IMR-90 (cell line): ENCODE measurements around the gene PTPRN2. TPM values are rescaled to one million over a fixed set of nuclear protein-coding genes. Genes with fewer than 3 reads are reported as not detected.

Experiments
- ATAC-seq: fragments of 200-7000 bp; cut with Tn5 transposase; 2 replicates; pipeline ENCODE4 v1.9.1; 2020; ENCODE audit warnings: low read depth, mild to moderate bottlenecking, moderate library complexity
- BruUV-seq: library from RNA; stranded (reverse); fragments of 400-500 nt; replicated peaks from 2 replicates; lab custom pipeline; 2021; lab: Mats Ljungman, UMichigan
- CTCF ChIA-PET: fragments of 300-600 bp; formaldehyde crosslinking; extraction: SDS; loops from one replicate; lab custom pipeline; 2021; ENCODE audit warnings: antibody characterized with exemption; lab: Yijun Ruan, JAX
- POLR2A ChIA-PET: fragments of 300-600 bp; sonication (Branson Sonifier 250); formaldehyde crosslinking; loops from one replicate; lab custom pipeline; 2022; ENCODE audit warnings: antibody characterized with exemption; ENCODE audit not compliant: unreplicated experiment; lab: Charles Lee
- DNase-seq: peaks from one replicate; pipeline ENCODE4 v3.0.0; 2013
- H2AFZ ChIP-seq: replicated peaks from 2 replicates; pipeline ENCODE3; 2013; ENCODE audit warnings: low read length, mild to moderate bottlenecking; ENCODE audit not compliant: poor library complexity
- H2AK5ac ChIP-seq: 2 replicates; pipeline ENCODE4 v1.6.1; 2013; ENCODE audit warnings: low read depth, low read length, inconsistent platforms
- H2AK9ac ChIP-seq: replicated peaks from 2 replicates; pipeline ENCODE3; 2013; ENCODE audit warnings: mild to moderate bottlenecking, low read depth, low read length, moderate library complexity; ENCODE audit not compliant: poor library complexity
- H2BK120ac ChIP-seq: 2 replicates; pipeline ENCODE4 v1.6.1; 2013; ENCODE audit warnings: low read depth, low read length, inconsistent platforms
- H2BK15ac ChIP-seq: 3 replicates; pipeline ENCODE4 v1.6.1; 2013; ENCODE audit warnings: low read depth, low read length, inconsistent platforms
- H2BK20ac ChIP-seq: 2 replicates; pipeline ENCODE4 v1.6.1; 2013; ENCODE audit warnings: low read depth, mild to moderate bottlenecking, inconsistent platforms, low read length, moderate library complexity
- H2BK5ac ChIP-seq: 2 replicates; pipeline ENCODE4 v1.6.1; 2013; ENCODE audit warnings: mild to moderate bottlenecking, low read depth, low read length, inconsistent platforms; ENCODE audit not compliant: poor library complexity, severe bottlenecking
- H3K14ac ChIP-seq: replicated peaks from 2 replicates; pipeline ENCODE4 v1.6.1; 2013; ENCODE audit warnings: low read depth, low read length, inconsistent platforms
- H3K18ac ChIP-seq: 2 replicates; pipeline ENCODE4 v1.6.1; 2013; ENCODE audit warnings: low read depth, low read length, control low read depth
- H3K23ac ChIP-seq: 2 replicates; pipeline ENCODE4 v1.6.1; 2013; ENCODE audit warnings: low read depth, low read length, inconsistent platforms
- H3K27ac ChIP-seq: 2 replicates; pipeline ENCODE4 v1.5.1; 2013; ENCODE audit warnings: mild to moderate bottlenecking, control low read depth, low read length; ENCODE audit not compliant: insufficient read depth
- H3K27me3 ChIP-seq: 2 replicates; pipeline ENCODE4 v1.6.1; 2013; ENCODE audit warnings: low read length; ENCODE audit not compliant: control insufficient read depth, insufficient read depth
- H3K36me3 ChIP-seq: 2 replicates; pipeline ENCODE4 v1.6.1; 2013; ENCODE audit warnings: low read length, mixed read lengths; ENCODE audit not compliant: control insufficient read depth, insufficient read depth
- H3K4ac ChIP-seq: 2 replicates; pipeline ENCODE4 v1.6.1; 2013; ENCODE audit warnings: low read depth, low read length, inconsistent platforms
- H3K4me1 ChIP-seq: 2 replicates; pipeline ENCODE4 v1.6.1; 2013; ENCODE audit warnings: low read length, mixed read lengths; ENCODE audit not compliant: control insufficient read depth, insufficient read depth
- H3K4me2 ChIP-seq: 2 replicates; pipeline ENCODE4 v1.6.1; 2013; ENCODE audit warnings: low read depth, mild to moderate bottlenecking, control low read depth, low read length, moderate library complexity
- H3K4me3 ChIP-seq: 2 replicates; pipeline ENCODE4 v1.5.1; 2013; ENCODE audit warnings: low read depth, mild to moderate bottlenecking, control low read depth, low read length, moderate library complexity; ENCODE audit not compliant: insufficient read depth
- H3K56ac ChIP-seq: 2 replicates; pipeline ENCODE4 v1.6.1; 2013; ENCODE audit warnings: low read length, inconsistent platforms; ENCODE audit not compliant: insufficient read depth; ENCODE audit errors: extremely low read depth
- H3K79me1 ChIP-seq, 2 experiments: 2 replicates each; pipeline ENCODE4 v1.6.1; 2013; ENCODE audit warnings: low read length in 2 of 2, inconsistent platforms in 1 of 2, low read depth in 1 of 2
- H3K9ac ChIP-seq: 2 replicates; pipeline ENCODE4 v1.6.1; 2013; ENCODE audit warnings: low read depth, low read length, control low read depth
- H3K9me1 ChIP-seq: 2 replicates; pipeline ENCODE4 v1.6.1; 2013; ENCODE audit warnings: low read length, inconsistent platforms; ENCODE audit not compliant: insufficient read depth
- H3K9me3 ChIP-seq: 2 replicates; pipeline ENCODE4 v1.6.1; 2013; ENCODE audit warnings: low read length; ENCODE audit not compliant: control insufficient read depth, insufficient read depth
- H4K20me1 ChIP-seq: 2 replicates; pipeline ENCODE4 v1.6.1; 2013; ENCODE audit warnings: low read length, inconsistent platforms; ENCODE audit not compliant: insufficient read depth
- H4K5ac ChIP-seq: 2 replicates; pipeline ENCODE4 v1.6.1; 2013; ENCODE audit warnings: mild to moderate bottlenecking, low read depth, low read length, control low read depth
- H4K8ac ChIP-seq, 2 experiments: 2 replicates each; pipeline ENCODE4 v1.6.1; 2013; ENCODE audit warnings: low read depth in 2 of 2, low read length in 2 of 2, control low read depth in 1 of 2, inconsistent platforms in 1 of 2
- H4K91ac ChIP-seq: 2 replicates; pipeline ENCODE4 v1.6.1; 2013; ENCODE audit warnings: low read depth, low read length, inconsistent platforms; ENCODE audit not compliant: insufficient read depth
- BHLHE40 ChIP-seq: fragments of 150-350 bp; IDR thresholded peaks from 2 replicates; pipeline ENCODE4 v1.6.1; 2016; ENCODE audit warnings: mild to moderate bottlenecking, low read depth, low read length
- CEBPB ChIP-seq: IDR thresholded peaks from 2 replicates; pipeline ENCODE4 v1.6.1; 2012; ENCODE audit warnings: low read depth, low read length, improper control_type of control experiment
- FOS ChIP-seq: fragments of 150-350 bp; IDR thresholded peaks from 2 replicates; pipeline ENCODE4 v1.6.1; 2016; ENCODE audit warnings: low read depth, low read length
- MXI1 ChIP-seq: IDR thresholded peaks from 2 replicates; pipeline ENCODE4 v1.6.1; 2012; ENCODE audit warnings: low read depth, mild to moderate bottlenecking, low read length, moderate library complexity, borderline replicate concordance
- NFE2L2 ChIP-seq: fragments of 150-350 bp; IDR thresholded peaks from 2 replicates; pipeline ENCODE4 v1.6.1; 2016; ENCODE audit warnings: low read depth, mild to moderate bottlenecking, low read length
- RAD21 ChIP-seq: IDR thresholded peaks from 2 replicates; pipeline ENCODE4 v1.6.1; 2012; ENCODE audit warnings: low read length, improper control_type of control experiment
- WGBS, 2 experiments: methylation state at CpG; one replicate each; pipeline versions ENCODE4 v1.1.5 to v1.1.7; 2013; ENCODE audit warnings: missing lambda C conversion rate in 2 of 2; ENCODE audit not compliant: insufficient read length in 1 of 2; ENCODE audit errors: extremely low coverage in 2 of 2; 5-methylcytosine and 5-hydroxymethylcytosine counted together
- dilution Hi-C: fragments of 300-500 bp; cut with HindIII; formaldehyde crosslinking; loops from one replicate; pipeline ENCODE4 v1.14.3; 2018; ENCODE audit warnings: low sequenced_read_pairs; ENCODE audit not compliant: unreplicated experiment
- in situ Hi-C: fragments of 300-500 bp; cut with MboI; formaldehyde crosslinking; loops from 3 replicates; pipeline ENCODE4 v1.14.3; 2019; ENCODE audit warnings: low sequenced_read_pairs, inconsistent platforms, mixed read lengths
- intact Hi-C: fragments of 100-400 bp; cut with micrococcal nuclease; formaldehyde crosslinking; loops from 2 replicates; pipeline ENCODE4 v1.10.0; 2022
- polyA plus RNA-seq, 3 experiments: library from polyadenylated mRNA; depleted of rRNA; stranded (reverse); fragments of >200 nt; gene quantifications; 2 replicates each; pipeline ENCODE4 v1.2.3, GENCODE V29; 2012; ENCODE audit warnings: low replicate concordance in 1 of 3
- total RNA-seq: library from RNA; depleted of rRNA; stranded (reverse); fragments of >200 nt; gene quantifications from 2 replicates; pipeline ENCODE4 v1.2.3, GENCODE V29; 2012
- TF ChIP-seq, protein P1 (sequence below): fragments of 150-350 bp; IDR thresholded peaks from 2 replicates; pipeline ENCODE4 v1.6.1; 2016; ENCODE audit warnings: low read depth, mild to moderate bottlenecking, low read length, moderate library complexity, borderline replicate concordance
- TF ChIP-seq, protein P2 (sequence below): conservative IDR thresholded peaks from 2 replicates; pipeline ENCODE4 v1.5.1; 2012; ENCODE audit warnings: mild to moderate bottlenecking, low read depth, low read length, improper control_type of control experiment

The PTPRN2 gene
- total and polyA plus RNA-seq, 2 of the 4 experiments (the other 2 are of a cell fraction): 0.03 TPM; not detected in 1

DNA sequence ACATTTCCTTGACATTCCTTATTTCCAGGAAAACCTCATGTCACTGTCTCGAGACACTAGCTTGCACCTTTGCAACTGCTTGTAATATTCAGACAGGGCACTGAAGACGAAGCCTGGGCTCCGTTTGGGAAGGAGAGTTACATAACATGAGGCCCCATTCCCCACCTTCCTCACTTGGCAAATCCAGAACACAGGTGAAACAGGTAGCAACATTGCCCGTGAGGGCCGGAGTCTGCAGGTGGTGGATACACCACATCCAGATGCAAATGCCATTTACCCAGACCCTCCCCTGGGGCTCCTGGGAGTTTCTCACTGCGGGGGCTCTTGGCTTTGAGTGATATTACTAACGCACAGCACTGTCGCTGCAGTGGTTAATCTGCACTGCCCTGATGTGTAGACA lies 491.0 kb downstream of the PTPRN2 start:
- no peak overlapping the region for H3K27ac ChIP-seq
- no peaks in the 10 kb centered on the region for H3K4me1 ChIP-seq
- no peak overlapping the region for H4K91ac ChIP-seq
- H3K14ac ChIP-seq: no peak overlapping the region
- H3K4me3 ChIP-seq: no peak overlapping the region
- DNase-seq (no peak), ATAC-seq (no peak)
- no CpG with 5 or more reads among the region's 8 CpGs for WGBS, 2 experiments
- H2AK9ac ChIP-seq: no peak overlapping the region
- H3K9ac ChIP-seq: no peak overlapping the region
- no peak overlapping the region for H2BK15ac ChIP-seq
- no peaks in the 10 kb centered on the region for H4K20me1 ChIP-seq
- no peak overlapping the region for H3K4me2 ChIP-seq
- H3K56ac ChIP-seq: no peak overlapping the region
- POLR2A ChIA-PET: no interaction called here
- H3K18ac ChIP-seq: no peak overlapping the region
- no peaks in the 10 kb centered on the region for H3K27me3 ChIP-seq
- no peak overlapping the region for H4K8ac ChIP-seq
- no peak overlapping the region for H2AFZ ChIP-seq
- H3K9me1 ChIP-seq: no peaks in the 10 kb centered on the region
- H4K5ac ChIP-seq: no peak overlapping the region
- TF ChIP-seq BHLHE40 (no peak), CEBPB (no peak), RAD21 (no peak), NFE2L2 (no peak), FOS (no peak), MXI1 (no peak)
- TF ChIP-seq, protein P1, sequence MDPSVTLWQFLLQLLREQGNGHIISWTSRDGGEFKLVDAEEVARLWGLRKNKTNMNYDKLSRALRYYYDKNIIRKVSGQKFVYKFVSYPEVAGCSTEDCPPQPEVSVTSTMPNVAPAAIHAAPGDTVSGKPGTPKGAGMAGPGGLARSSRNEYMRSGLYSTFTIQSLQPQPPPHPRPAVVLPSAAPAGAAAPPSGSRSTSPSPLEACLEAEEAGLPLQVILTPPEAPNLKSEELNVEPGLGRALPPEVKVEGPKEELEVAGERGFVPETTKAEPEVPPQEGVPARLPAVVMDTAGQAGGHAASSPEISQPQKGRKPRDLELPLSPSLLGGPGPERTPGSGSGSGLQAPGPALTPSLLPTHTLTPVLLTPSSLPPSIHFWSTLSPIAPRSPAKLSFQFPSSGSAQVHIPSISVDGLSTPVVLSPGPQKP: no peak
- TF ChIP-seq, protein P2, sequence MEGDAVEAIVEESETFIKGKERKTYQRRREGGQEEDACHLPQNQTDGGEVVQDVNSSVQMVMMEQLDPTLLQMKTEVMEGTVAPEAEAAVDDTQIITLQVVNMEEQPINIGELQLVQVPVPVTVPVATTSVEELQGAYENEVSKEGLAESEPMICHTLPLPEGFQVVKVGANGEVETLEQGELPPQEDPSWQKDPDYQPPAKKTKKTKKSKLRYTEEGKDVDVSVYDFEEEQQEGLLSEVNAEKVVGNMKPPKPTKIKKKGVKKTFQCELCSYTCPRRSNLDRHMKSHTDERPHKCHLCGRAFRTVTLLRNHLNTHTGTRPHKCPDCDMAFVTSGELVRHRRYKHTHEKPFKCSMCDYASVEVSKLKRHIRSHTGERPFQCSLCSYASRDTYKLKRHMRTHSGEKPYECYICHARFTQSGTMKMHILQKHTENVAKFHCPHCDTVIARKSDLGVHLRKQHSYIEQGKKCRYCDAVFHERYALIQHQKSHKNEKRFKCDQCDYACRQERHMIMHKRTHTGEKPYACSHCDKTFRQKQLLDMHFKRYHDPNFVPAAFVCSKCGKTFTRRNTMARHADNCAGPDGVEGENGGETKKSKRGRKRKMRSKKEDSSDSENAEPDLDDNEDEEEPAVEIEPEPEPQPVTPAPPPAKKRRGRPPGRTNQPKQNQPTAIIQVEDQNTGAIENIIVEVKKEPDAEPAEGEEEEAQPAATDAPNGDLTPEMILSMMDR: no peak
- CTCF ChIA-PET: no interaction called here
- no peak overlapping the region for H3K4ac ChIP-seq
- H2AK5ac ChIP-seq: no peak overlapping the region
- H2BK120ac ChIP-seq: no peak overlapping the region
- H3K36me3 ChIP-seq: no peaks in the 10 kb centered on the region
- H2BK5ac ChIP-seq: no peak overlapping the region
- H2BK20ac ChIP-seq: no peak overlapping the region
- peaks cover 26% of the 10 kb centered on the region for H3K9me3 ChIP-seq
- H3K79me1 ChIP-seq: no peaks in the 10 kb centered on the region
- dilution Hi-C loops (no loop called here), intact Hi-C loops (no loop called here), in situ Hi-C loops (no loop called here)
- no TSS peak for BruUV-seq
- H3K23ac ChIP-seq: no peak overlapping the region
